H9 (cell line): ENCODE measurements around the gene SCAP. TPM values are rescaled to one million over a fixed set of nuclear protein-coding genes. Genes with fewer than 3 reads are reported as not detected.

Source experiments
- DNase-seq: peaks from one replicate; pipeline ENCODE4 v3.0.0-alpha.2; 2017
- H2AFZ ChIP-seq: one replicate; pipeline ENCODE4 v1.6.1; 2013; ENCODE audit warnings: mild to moderate bottlenecking, low read length, control low read depth, moderate library complexity
- H2AK5ac ChIP-seq: 2 replicates; pipeline ENCODE4 v1.6.1; 2013; ENCODE audit warnings: low read length, control low read depth, mixed read lengths; ENCODE audit not compliant: insufficient read length
- H2BK120ac ChIP-seq: one replicate; pipeline ENCODE4 v1.6.1; 2013; ENCODE audit warnings: low read depth, mild to moderate bottlenecking, low read length, control low read depth, inconsistent platforms; ENCODE audit not compliant: poor library complexity, severe bottlenecking
- H2BK12ac ChIP-seq: 2 replicates; pipeline ENCODE4 v1.6.1; 2013; ENCODE audit warnings: low read length, control low read depth, mixed read lengths, low read depth; ENCODE audit not compliant: insufficient read length
- H2BK15ac ChIP-seq: 2 replicates; pipeline ENCODE4 v1.6.1; 2013; ENCODE audit warnings: low read depth, low read length, control low read depth
- H2BK20ac ChIP-seq: one replicate; pipeline ENCODE4 v1.6.1; 2013; ENCODE audit warnings: low read depth, mild to moderate bottlenecking, low read length, control low read depth, inconsistent platforms; ENCODE audit not compliant: poor library complexity, severe bottlenecking
- H2BK5ac ChIP-seq: 2 replicates; pipeline ENCODE4 v1.6.1; 2013; ENCODE audit warnings: low read length, control low read depth, mixed read lengths; ENCODE audit not compliant: insufficient read length
- H3K14ac ChIP-seq: 2 replicates; pipeline ENCODE4 v1.6.1; 2013; ENCODE audit warnings: low read length, control low read depth; ENCODE audit not compliant: insufficient read depth
- H3K18ac ChIP-seq: 2 replicates; pipeline ENCODE4 v1.6.1; 2013; ENCODE audit warnings: low read depth, mild to moderate bottlenecking, mixed read lengths, low read length, control low read depth; ENCODE audit not compliant: insufficient read length
- H3K23ac ChIP-seq: 2 replicates; pipeline ENCODE4 v1.6.1; 2013; ENCODE audit warnings: low read length, control low read depth, mixed read lengths, low read depth; ENCODE audit not compliant: insufficient read length
- H3K23me2 ChIP-seq: 2 replicates; pipeline ENCODE4 v1.6.1; 2013; ENCODE audit warnings: low read depth, mild to moderate bottlenecking, mixed read lengths, low read length, control low read depth; ENCODE audit not compliant: insufficient read length, poor library complexity, severe bottlenecking
- H3K27ac ChIP-seq: 2 replicates; pipeline ENCODE4 v1.5.1; 2013; ENCODE audit warnings: low read length, control low read depth, mixed read lengths, low read depth; ENCODE audit not compliant: insufficient read length
- H3K27me3 ChIP-seq: 2 replicates; pipeline ENCODE4 v1.6.1; 2013; ENCODE audit warnings: low read length, control low read depth, inconsistent platforms; ENCODE audit not compliant: insufficient read depth
- H3K4ac ChIP-seq: 2 replicates; pipeline ENCODE4 v1.6.1; 2013; ENCODE audit warnings: low read depth, mild to moderate bottlenecking, control low read depth, inconsistent platforms, low read length, moderate library complexity
- H3K4me1 ChIP-seq: 2 replicates; pipeline ENCODE4 v1.6.1; 2013; ENCODE audit warnings: low read length, control low read depth, inconsistent platforms; ENCODE audit not compliant: insufficient read depth
- H3K4me2 ChIP-seq: 2 replicates; pipeline ENCODE4 v1.6.1; 2013; ENCODE audit warnings: low read length, control low read depth, mixed read lengths; ENCODE audit not compliant: insufficient read length, insufficient read depth
- H3K56ac ChIP-seq: 2 replicates; pipeline ENCODE4 v1.6.1; 2013; ENCODE audit warnings: low read depth, mild to moderate bottlenecking, mixed read lengths, low read length, control low read depth; ENCODE audit not compliant: insufficient read length
- H3K79me1 ChIP-seq: 2 replicates; pipeline ENCODE4 v1.6.1; 2013; ENCODE audit warnings: low read depth, mild to moderate bottlenecking, moderate library complexity, low read length, control low read depth, inconsistent platforms; ENCODE audit not compliant: insufficient read depth, poor library complexity, severe bottlenecking
- H3K79me2 ChIP-seq: 2 replicates; pipeline ENCODE4 v1.6.1; 2013; ENCODE audit warnings: low read length, control low read depth, inconsistent platforms; ENCODE audit not compliant: insufficient read depth
- H3K9ac ChIP-seq: 2 replicates; pipeline ENCODE4 v1.6.1; 2013; ENCODE audit warnings: low read length, control low read depth, mixed read lengths; ENCODE audit not compliant: insufficient read length; ENCODE audit errors: extremely low read depth
- H3K9me3 ChIP-seq: one replicate; pipeline ENCODE4 v1.6.1; 2013; ENCODE audit warnings: low read depth, low read length, inconsistent platforms; ENCODE audit not compliant: control insufficient read depth
- H3T11ph ChIP-seq: one replicate; pipeline ENCODE4 v1.6.1; 2013; ENCODE audit warnings: mild to moderate bottlenecking, low read length, control low read depth, inconsistent platforms
- H4K20me1 ChIP-seq: one replicate; pipeline ENCODE4 v1.6.1; 2013; ENCODE audit not compliant: control insufficient read depth, insufficient read length, insufficient read depth
- H4K5ac ChIP-seq: 2 replicates; pipeline ENCODE4 v1.6.1; 2013; ENCODE audit warnings: low read depth, mild to moderate bottlenecking, mixed read lengths, low read length, control low read depth; ENCODE audit not compliant: insufficient read length
- H4K8ac ChIP-seq: replicated peaks from 2 replicates; pipeline ENCODE4 v1.6.1; 2013; ENCODE audit warnings: low read length, control low read depth, mixed read lengths, low read depth; ENCODE audit not compliant: insufficient read length
- H4K91ac ChIP-seq: 2 replicates; pipeline ENCODE4 v1.6.1; 2013; ENCODE audit warnings: low read depth, mild to moderate bottlenecking, moderate library complexity, mixed read lengths, low read length, control low read depth; ENCODE audit not compliant: insufficient read length
- H3K27ac Mint-ChIP-seq, 3 experiments: 2 replicates in 2 of 3; 3 replicates in 1 of 3; pipeline ENCODE4 v1.8.0; 2020 to 2021; ENCODE audit warnings: mixed read lengths in 3 of 3, mild to moderate bottlenecking in 1 of 3, moderate library complexity in 1 of 3
- H3K27me3 Mint-ChIP-seq: 2 replicates; pipeline ENCODE4 v1.8.0; 2021; ENCODE audit warnings: low read depth, mild to moderate bottlenecking, moderate library complexity, mixed read lengths
- H3K36me3 Mint-ChIP-seq, 3 experiments: 2 replicates in 2 of 3; 3 replicates in 1 of 3; pipeline ENCODE4 v1.8.0; 2020 to 2021; ENCODE audit warnings: low read depth in 3 of 3, mixed read lengths in 3 of 3; ENCODE audit not compliant: insufficient read depth in 1 of 3
- H3K4me1 Mint-ChIP-seq, 2 experiments: 2 replicates each; pipeline ENCODE4 v1.8.0; 2020; ENCODE audit warnings: mixed read lengths in 2 of 2
- H3K4me3 Mint-ChIP-seq, 2 experiments: 2 replicates in 1 of 2; 3 replicates in 1 of 2; pipeline ENCODE4 v1.8.0; 2020 to 2021; ENCODE audit warnings: mild to moderate bottlenecking in 2 of 2, mixed read lengths in 2 of 2, moderate library complexity in 1 of 2
- H3K9me3 Mint-ChIP-seq, 2 experiments: 2 replicates in 1 of 2; 3 replicates in 1 of 2; pipeline ENCODE4 v1.8.0; 2020; ENCODE audit warnings: mild to moderate bottlenecking in 2 of 2, mixed read lengths in 2 of 2, moderate library complexity in 1 of 2
- whole genome bisulfite sequencing: extraction: QIAGEN DNeasy Blood & Tissue Kit; methylation state at CpG from one replicate; pipeline ENCODE4 v1.1.7; 2013; ENCODE audit warnings: missing lambda C conversion rate, low lambda C conversion rate, mixed read lengths; ENCODE audit not compliant: insufficient read length; ENCODE audit errors: extremely low coverage; 5-methylcytosine and 5-hydroxymethylcytosine counted together
- total RNA-seq: library from RNA; stranded (reverse); gene quantifications from 2 replicates; pipeline ENCODE4 v1.2.1, GENCODE V29; 2021
- TF ChIP-seq, protein P1 (sequence below): fragments of 200-600 bp; sonication (generic); conservative IDR thresholded peaks from 3 replicates; pipeline ENCODE4 v1.8.0; 2021; ENCODE audit warnings: antibody characterized with exemption, mild to moderate bottlenecking

Gene SCAP
- total RNA-seq, 1 experiment from 2014 or later, result 104 TPM

GRCh38 chr3:47429476-47430270 lies 46.1 kb downstream of the SCAP start:
- Histone ChIP-seq H2BK120ac (no peak overlapping the region), H2AK5ac (no peak overlapping the region), H4K5ac (no peak overlapping the region), H3K23me2 (no peaks in the 10 kb centered on the region), H3K4ac (no peak overlapping the region), H3K4me1 (no peaks in the 10 kb centered on the region), H3K9me3 (no peaks in the 10 kb centered on the region), H2BK12ac (no peak overlapping the region), H2BK5ac (no peak overlapping the region), H3K23ac (no peak overlapping the region), H4K20me1 (no peaks in the 10 kb centered on the region), H2BK20ac (no peak overlapping the region), H3K79me1 (no peaks in the 10 kb centered on the region), H3K27ac (no peak overlapping the region), H3T11ph (no peak overlapping the region), H3K9ac (no peak overlapping the region), H3K18ac (no peak overlapping the region), H4K8ac (no peak overlapping the region), H3K27me3 (no peaks in the 10 kb centered on the region; the same call in 1 of the 2 replicates), H3K56ac (no peak overlapping the region), H3K14ac (no peak overlapping the region), H2AFZ (no peak overlapping the region), H3K79me2 (no peaks in the 10 kb centered on the region), H4K91ac (no peak overlapping the region), H3K4me2 (no peak overlapping the region), H2BK15ac (no peak overlapping the region)
- Mint-ChIP-seq H3K4me3 (no peak overlapping the region), H3K9me3 (no peaks in the 10 kb centered on the region), H3K27me3 (no peaks in the 10 kb centered on the region), H3K36me3 (peaks cover 30 to 57% (median 43%) of the 10 kb centered on the region in 3 experiments), H3K4me1 (peaks cover 10 to 14% of the 10 kb centered on the region in 2 experiments), H3K27ac (0 out of 7 replicates have a peak overlapping the region, but pooled peaks of 1 of the 3 experiments have one; percentile 55)
- TF ChIP-seq, protein P1, sequence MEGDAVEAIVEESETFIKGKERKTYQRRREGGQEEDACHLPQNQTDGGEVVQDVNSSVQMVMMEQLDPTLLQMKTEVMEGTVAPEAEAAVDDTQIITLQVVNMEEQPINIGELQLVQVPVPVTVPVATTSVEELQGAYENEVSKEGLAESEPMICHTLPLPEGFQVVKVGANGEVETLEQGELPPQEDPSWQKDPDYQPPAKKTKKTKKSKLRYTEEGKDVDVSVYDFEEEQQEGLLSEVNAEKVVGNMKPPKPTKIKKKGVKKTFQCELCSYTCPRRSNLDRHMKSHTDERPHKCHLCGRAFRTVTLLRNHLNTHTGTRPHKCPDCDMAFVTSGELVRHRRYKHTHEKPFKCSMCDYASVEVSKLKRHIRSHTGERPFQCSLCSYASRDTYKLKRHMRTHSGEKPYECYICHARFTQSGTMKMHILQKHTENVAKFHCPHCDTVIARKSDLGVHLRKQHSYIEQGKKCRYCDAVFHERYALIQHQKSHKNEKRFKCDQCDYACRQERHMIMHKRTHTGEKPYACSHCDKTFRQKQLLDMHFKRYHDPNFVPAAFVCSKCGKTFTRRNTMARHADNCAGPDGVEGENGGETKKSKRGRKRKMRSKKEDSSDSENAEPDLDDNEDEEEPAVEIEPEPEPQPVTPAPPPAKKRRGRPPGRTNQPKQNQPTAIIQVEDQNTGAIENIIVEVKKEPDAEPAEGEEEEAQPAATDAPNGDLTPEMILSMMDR, result no peak
- DNase-seq, result peak; percentile 7
- WGBS, result no CpG with 5 or more reads among the region's 9 CpGs
